HepG2 (cell line): Measurements from ENCODE around the gene RIPK1. TPM values are rescaled to one million over a fixed set of nuclear protein-coding genes. Genes with fewer than 3 reads are reported as not detected.

Source experiments
- CREB1 ChIP-seq, 2 experiments: fragments of 450-650 bp in 1 of 2; IDR thresholded peaks; 2 replicates each; pipeline ENCODE4 v1.6.1; 2016 to 2017; ENCODE audit warnings: control low read depth in 1 of 2, mild to moderate bottlenecking in 1 of 2, missing compliant biosample characterization in 1 of 2, missing genetic modification characterization in 1 of 2
- DR1 ChIP-seq: sonication (generic); formaldehyde crosslinking; IDR thresholded peaks from 2 replicates; pipeline ENCODE4 v1.8.0; 2021; ENCODE audit warnings: mild to moderate bottlenecking, missing genetic modification reagents, inconsistent platforms
- KAT8 ChIP-seq: IDR thresholded peaks from 2 replicates; pipeline ENCODE4 v1.6.1; 2016; ENCODE audit warnings: missing genetic modification reagents, missing compliant biosample characterization
- MATR3 ChIP-seq: sonication (generic); formaldehyde crosslinking; IDR thresholded peaks from 2 replicates; pipeline ENCODE4 v1.4.0; 2020; ENCODE audit warnings: missing genetic modification reagents
- NFYC ChIP-seq: IDR thresholded peaks from 2 replicates; pipeline ENCODE4 v1.6.1; 2016; ENCODE audit warnings: missing genetic modification reagents, missing compliant biosample characterization
- NKX3-1 ChIP-seq: sonication (generic); formaldehyde crosslinking; IDR thresholded peaks from 2 replicates; pipeline ENCODE4 v1.5.0; 2020; ENCODE audit warnings: missing genetic modification reagents
- NR2F2 ChIP-seq: IDR thresholded peaks from 2 replicates; pipeline ENCODE4 v1.6.1; 2012; ENCODE audit warnings: low read depth, inconsistent platforms, borderline replicate concordance
- PITX1 ChIP-seq: sonication (generic); formaldehyde crosslinking; IDR thresholded peaks from 2 replicates; pipeline ENCODE4 v1.5.1; 2020; ENCODE audit warnings: mild to moderate bottlenecking, missing genetic modification reagents
- RFXANK ChIP-seq: IDR thresholded peaks from 2 replicates; pipeline ENCODE4 v1.6.1; 2016
- SMAD3 ChIP-seq: sonication (generic); formaldehyde crosslinking; IDR thresholded peaks from 2 replicates; pipeline ENCODE4 v1.4.0; 2020; ENCODE audit warnings: missing genetic modification reagents
- SP5 ChIP-seq: IDR thresholded peaks from 2 replicates; pipeline ENCODE4 v1.6.1; 2016; ENCODE audit warnings: low read depth, borderline replicate concordance
- SPEN ChIP-seq: sonication (generic); formaldehyde crosslinking; IDR thresholded peaks from 2 replicates; pipeline ENCODE4 v1.5.1; 2020; ENCODE audit warnings: low read depth, mild to moderate bottlenecking, missing genetic modification reagents
- TCF7 ChIP-seq: sonication (generic); IDR thresholded peaks from 2 replicates; pipeline ENCODE4 v1.6.1; 2016; ENCODE audit warnings: antibody characterized with exemption, low read depth
- TRIM24 ChIP-seq: sonication (generic); formaldehyde crosslinking; IDR thresholded peaks from 2 replicates; pipeline ENCODE4 v1.8.0; 2022; ENCODE audit warnings: mild to moderate bottlenecking, missing genetic modification reagents
- ZNF563 ChIP-seq: sonication (generic); formaldehyde crosslinking; IDR thresholded peaks from 2 replicates; pipeline ENCODE4 v1.8.0; 2022; ENCODE audit warnings: mild to moderate bottlenecking, moderate library complexity, missing genetic modification reagents
- ZNF564 ChIP-seq: sonication (generic); formaldehyde crosslinking; IDR thresholded peaks from 2 replicates; pipeline ENCODE4 v1.8.1; 2023; ENCODE audit warnings: mild to moderate bottlenecking, missing genetic modification reagents
- ZNF567 ChIP-seq: sonication (generic); formaldehyde crosslinking; IDR thresholded peaks from 2 replicates; pipeline ENCODE4 v1.8.1; 2023; ENCODE audit warnings: mild to moderate bottlenecking, missing genetic modification reagents, borderline replicate concordance
- ZNF569 ChIP-seq: sonication (generic); formaldehyde crosslinking; IDR thresholded peaks from 2 replicates; pipeline ENCODE4 v1.5.0; 2020; ENCODE audit warnings: mild to moderate bottlenecking, missing genetic modification reagents, moderate library complexity, borderline replicate concordance
- ZNF724P ChIP-seq: sonication (generic); formaldehyde crosslinking; IDR thresholded peaks from 2 replicates; pipeline ENCODE4 v1.8.0; 2022; ENCODE audit warnings: missing genetic modification reagents, borderline replicate concordance
- polyA plus RNA-seq, 8 experiments: library from polyadenylated mRNA; depleted of rRNA in 3 of 8; stranded (reverse) in 7 of 8; unstranded in 1 of 8; fragments of >200 nt; fragmentation: Illumina TruSeq in 4 of 8; extraction: Trizol in 4 of 8; gene quantifications; 2 replicates each; pipeline versions ENCODE4 v1.2.1 to v1.2.3, GENCODE V29; 2011 to 2016; ENCODE audit warnings: low read depth in 4 of 8, missing spikeins in 1 of 8, mixed read lengths in 1 of 8; ENCODE audit not compliant: insufficient read depth in 1 of 8
- total RNA-seq, 5 experiments: library from RNA; depleted of rRNA; stranded (reverse); fragments of >200 nt; fragmentation: Illumina TruSeq; extraction: Trizol; gene quantifications; 2 replicates each; pipeline ENCODE4 v1.2.3, GENCODE V29; 2016; ENCODE audit warnings: low read depth in 1 of 5
- TF ChIP-seq, protein P1 (sequence below): sonication (generic); formaldehyde crosslinking; IDR thresholded peaks from 2 replicates; pipeline ENCODE4 v1.8.1; 2023; ENCODE audit warnings: mild to moderate bottlenecking, moderate library complexity, missing genetic modification reagents
- TF ChIP-seq, protein P2 (sequence below): sonication (generic); formaldehyde crosslinking; IDR thresholded peaks from 2 replicates; pipeline ENCODE4 v1.8.1; 2022; ENCODE audit warnings: mild to moderate bottlenecking, missing genetic modification reagents

The RIPK1 gene
- total and polyA plus RNA-seq, 2 of the 13 experiments (the other 11 are each of a cell fraction or from before 2014, with no cell fraction given), result 9.0 to 10.3 TPM

DNA sequence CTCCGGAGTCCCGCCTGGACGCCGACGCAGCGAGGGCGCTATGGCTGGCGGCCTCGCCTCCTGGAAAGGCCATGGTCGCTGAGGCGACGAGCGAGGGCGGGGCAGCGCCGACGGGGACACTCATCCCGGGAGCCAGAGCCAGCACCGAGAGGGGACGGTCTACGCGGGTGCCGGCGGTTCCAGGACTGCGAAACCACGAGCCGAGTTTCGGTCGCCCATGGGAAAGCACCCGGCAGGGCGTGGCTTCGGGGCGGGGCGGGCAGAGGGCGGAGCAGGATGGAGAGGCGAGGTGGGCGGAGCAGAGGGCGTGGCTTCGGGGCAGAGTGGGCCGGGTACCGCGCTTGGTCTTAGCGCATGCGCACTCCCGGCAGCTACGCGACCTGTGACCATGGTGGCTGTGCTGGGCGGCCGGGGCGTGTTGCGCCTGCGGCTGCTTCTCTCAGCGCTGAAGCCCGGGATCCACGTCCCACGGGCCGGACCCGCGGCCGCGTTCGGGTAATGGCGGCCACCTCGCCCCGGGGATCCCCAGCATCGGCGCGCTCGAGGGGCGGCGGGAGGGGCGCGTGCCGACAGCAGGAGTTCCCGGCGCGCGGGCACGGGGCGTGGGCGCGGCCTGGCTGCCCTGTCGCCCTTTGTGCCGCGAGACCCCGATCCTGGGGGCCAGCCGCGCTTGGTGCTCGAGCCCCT is 50.2 kb downstream of the RIPK1 start, which contains the start of gene BPHL (continued):
- TF ChIP-seq NFYC (0 out of 2 replicates have a peak, but pooled peaks have one; percentile 33), TRIM24 (CRISPR knock-in tag) (no peak), MATR3 (CRISPR knock-in tag) (no peak), KAT8 (CRISPR knock-in tag) (peak; percentile 70), ZNF563 (CRISPR knock-in tag) (peak; percentile 95), TCF7 (no peak), NKX3-1 (0 out of 2 replicates have a peak, but pooled peaks have one; percentile 8), RFXANK (peak; percentile 28), ZNF724P (CRISPR knock-in tag) (peak; percentile 98), NR2F2 (no peak; the same call in 1 of the 2 replicates), DR1 (CRISPR knock-in tag) (peak; percentile 86), SPEN (CRISPR knock-in tag) (peak; percentile 87), CREB1 (IDR thresholded peaks at IDR 0.05) (0 out of 2 replicates have a peak, but pooled peaks have one; percentile 53), CREB1 (CRISPR knock-in tag; IDR thresholded peaks at IDR 0.05) (no peak), ZNF564 (CRISPR knock-in tag) (no peak), SMAD3 (CRISPR knock-in tag) (peak; percentile 83), SP5 (CRISPR knock-in tag) (peak; percentile 97), ZNF569 (CRISPR knock-in tag) (no peak), ZNF567 (CRISPR knock-in tag) (peak; percentile 85; the same call in 1 of the 2 replicates), PITX1 (CRISPR knock-in tag) (peak; percentile 88; the same call in 1 of the 2 replicates)
- TF ChIP-seq, protein P1, sequence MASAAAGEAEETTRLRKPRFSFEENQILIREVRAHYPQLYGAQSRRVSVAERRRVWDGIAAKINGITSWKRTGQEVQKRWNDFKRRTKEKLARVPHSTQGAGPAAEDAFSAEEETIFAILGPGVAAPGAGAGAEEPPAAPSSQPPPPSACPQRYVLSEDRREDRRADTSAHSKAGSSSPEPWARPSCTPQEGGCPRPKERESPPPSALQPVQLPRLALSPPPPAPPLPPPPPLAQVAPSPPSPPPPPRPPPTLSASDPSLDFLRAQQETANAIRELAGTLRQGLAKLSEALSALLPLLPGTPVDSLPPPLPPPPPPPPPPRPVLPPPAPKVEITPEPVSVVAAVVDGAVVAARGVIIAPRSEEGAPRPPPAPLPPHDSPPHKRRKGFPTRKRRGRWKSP (CRISPR knock-in tag), result peak; percentile 82
- TF ChIP-seq, protein P2, sequence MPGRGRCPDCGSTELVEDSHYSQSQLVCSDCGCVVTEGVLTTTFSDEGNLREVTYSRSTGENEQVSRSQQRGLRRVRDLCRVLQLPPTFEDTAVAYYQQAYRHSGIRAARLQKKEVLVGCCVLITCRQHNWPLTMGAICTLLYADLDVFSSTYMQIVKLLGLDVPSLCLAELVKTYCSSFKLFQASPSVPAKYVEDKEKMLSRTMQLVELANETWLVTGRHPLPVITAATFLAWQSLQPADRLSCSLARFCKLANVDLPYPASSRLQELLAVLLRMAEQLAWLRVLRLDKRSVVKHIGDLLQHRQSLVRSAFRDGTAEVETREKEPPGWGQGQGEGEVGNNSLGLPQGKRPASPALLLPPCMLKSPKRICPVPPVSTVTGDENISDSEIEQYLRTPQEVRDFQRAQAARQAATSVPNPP (CRISPR knock-in tag), result peak; percentile 79
